Osteocyte (in vitro differentiated cells): ENCODE data around the gene SECTM1. TPM values are rescaled to one million over a fixed set of nuclear protein-coding genes. Genes with fewer than 3 reads are reported as not detected.

Source experiments
- DNase-seq: peaks from one replicate; pipeline ENCODE4 v3.0.0; 2021; ENCODE audit warnings: mixed read lengths; ENCODE audit not compliant: unreplicated experiment; ENCODE audit errors: extremely low spot score
- H3K27ac Mint-ChIP-seq: one replicate; pipeline ENCODE4 v1.8.0; 2021; ENCODE audit warnings: mild to moderate bottlenecking, mixed read lengths; ENCODE audit not compliant: unreplicated experiment
- H3K27me3 Mint-ChIP-seq: one replicate; pipeline ENCODE4 v1.8.0; 2021; ENCODE audit warnings: mixed read lengths; ENCODE audit not compliant: unreplicated experiment
- H3K36me3 Mint-ChIP-seq: one replicate; pipeline ENCODE4 v1.8.0; 2021; ENCODE audit warnings: mixed read lengths; ENCODE audit not compliant: unreplicated experiment
- H3K4me1 Mint-ChIP-seq: one replicate; pipeline ENCODE4 v1.8.0; 2021; ENCODE audit warnings: mixed read lengths; ENCODE audit not compliant: unreplicated experiment
- H3K4me3 Mint-ChIP-seq: one replicate; pipeline ENCODE4 v1.8.0; 2021; ENCODE audit warnings: mild to moderate bottlenecking, moderate library complexity, mixed read lengths; ENCODE audit not compliant: unreplicated experiment
- H3K9me3 Mint-ChIP-seq: one replicate; pipeline ENCODE4 v1.8.0; 2021; ENCODE audit warnings: mixed read lengths; ENCODE audit not compliant: unreplicated experiment
- CTCF ChIP-seq: fragments of 200-600 bp; sonication (generic); IDR thresholded peaks from 2 replicates; pipeline ENCODE4 v1.5.0; 2021; ENCODE audit warnings: antibody characterized with exemption, mild to moderate bottlenecking, moderate library complexity
- total RNA-seq: library from RNA; stranded (reverse); gene quantifications from 2 replicates; pipeline ENCODE4 v1.2.1, GENCODE V29; 2021

The SECTM1 gene
- total RNA-seq, 1 donor from 2014 or later = 24.1 TPM

- H3K4me1 Mint-ChIP-seq = peaks cover 45% of the 10 kb centered on the region
- peaks cover 4% of the 10 kb centered on the region for H3K27me3 Mint-ChIP-seq
- no peaks in the 10 kb centered on the region for H3K9me3 Mint-ChIP-seq
- H3K4me3 Mint-ChIP-seq = no peak overlapping the region
- H3K27ac Mint-ChIP-seq = no peak overlapping the region
- DNase-seq = no peak
- H3K36me3 Mint-ChIP-seq = no peaks in the 10 kb centered on the region
- TF ChIP-seq CTCF = no peak
These were observed 38.1 kb downstream of the SECTM1 start for GRCh38 chr17:82295472-82295814.

DNA sequence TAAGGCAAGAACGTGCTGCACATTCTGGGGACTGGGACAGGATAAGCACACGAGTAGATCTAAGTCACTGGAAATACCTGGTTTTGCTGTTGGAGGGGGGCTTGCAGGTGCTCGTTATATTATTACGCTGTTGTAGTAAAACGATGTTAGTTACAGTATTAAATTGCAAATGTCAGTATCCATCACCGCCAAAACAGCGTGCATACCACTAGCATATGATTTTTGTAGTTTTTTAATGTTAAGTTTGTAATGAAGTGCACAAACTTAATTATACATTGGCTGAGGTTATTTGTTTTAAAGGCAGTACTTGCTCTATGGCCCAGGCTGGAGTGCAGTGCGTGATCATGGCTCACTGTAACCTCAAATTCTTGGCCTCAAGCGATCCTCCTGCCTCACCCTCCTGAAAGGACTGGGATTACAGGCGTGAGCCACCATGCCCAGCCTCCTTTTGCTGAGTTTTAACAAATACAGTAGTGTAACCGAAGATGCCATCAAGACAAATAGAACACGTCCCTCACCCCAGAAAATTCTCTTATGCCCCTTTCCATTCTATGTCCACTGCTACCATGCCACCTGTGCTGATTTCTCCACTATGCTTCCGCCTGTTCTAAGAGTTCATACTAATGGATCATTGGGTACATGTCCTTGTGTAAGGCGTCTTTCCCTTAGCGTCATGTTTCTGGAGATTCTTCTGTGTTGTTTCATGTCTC lies 39.3 kb downstream of the SECTM1 start:
- Mint-ChIP-seq H3K9me3 (no peaks in the 10 kb centered on the region), H3K36me3 (no peaks in the 10 kb centered on the region), H3K4me1 (peaks cover 40% of the 10 kb centered on the region), H3K27me3 (peaks cover 4% of the 10 kb centered on the region), H3K4me3 (peak overlapping the region; percentile 65), H3K27ac (no peak overlapping the region)
- no peak for TF ChIP-seq CTCF
- DNase-seq = no peak

DNA sequence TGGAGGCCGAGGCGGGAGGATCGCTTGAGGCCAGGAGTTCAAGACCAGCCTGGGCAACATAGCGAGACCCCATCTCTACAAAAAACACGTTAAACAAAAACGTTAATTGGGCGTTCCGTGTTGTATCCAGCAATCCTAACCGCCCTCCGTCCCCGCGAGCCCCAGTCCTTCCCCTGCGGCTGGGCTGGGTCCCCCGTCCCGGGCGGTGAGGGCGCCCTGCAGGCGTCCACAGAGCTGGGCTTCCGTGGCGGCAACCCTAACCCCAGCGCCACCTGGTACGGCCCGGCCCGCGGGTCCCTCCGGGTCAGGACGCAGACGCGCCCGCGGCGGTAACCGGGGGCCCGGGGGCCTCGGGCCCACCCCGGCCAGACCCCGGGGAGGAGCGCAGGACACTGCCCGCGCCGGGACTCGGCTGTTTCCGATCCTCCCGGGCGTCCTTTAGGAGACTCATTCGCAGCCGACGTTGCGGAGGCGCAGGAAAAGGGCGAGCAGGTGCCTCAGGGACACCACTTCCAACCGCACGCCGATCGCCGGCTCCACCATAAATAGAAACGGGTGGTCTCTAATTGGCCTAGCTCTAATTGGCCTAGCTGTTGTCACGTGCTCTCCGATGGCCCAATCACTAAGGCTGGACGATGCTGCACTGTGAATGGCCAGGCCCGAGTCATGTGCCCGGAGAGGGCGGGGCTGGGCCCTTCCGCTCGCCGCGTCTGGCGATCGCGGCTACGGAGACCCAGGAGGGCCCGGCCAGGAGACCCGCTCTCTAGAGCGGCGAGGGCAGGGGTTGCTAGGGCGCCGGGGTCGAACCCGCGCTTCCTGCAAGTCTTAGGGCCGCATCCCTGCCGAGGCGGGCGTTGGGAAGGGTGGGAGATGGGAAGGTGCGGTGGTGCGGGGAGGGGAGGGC lies 41.1 kb downstream of the SECTM1 start:
- H3K36me3 Mint-ChIP-seq = no peaks in the 10 kb centered on the region
- H3K4me3 Mint-ChIP-seq = peak overlapping the region; percentile 77
- H3K4me1 Mint-ChIP-seq = peaks cover 39% of the 10 kb centered on the region
- DNase-seq = peak; percentile 98
- TF ChIP-seq CTCF = no peak
- no peaks in the 10 kb centered on the region for H3K9me3 Mint-ChIP-seq
- peak overlapping the region; percentile 74 for H3K27ac Mint-ChIP-seq
- peaks cover 4% of the 10 kb centered on the region for H3K27me3 Mint-ChIP-seq

DNA sequence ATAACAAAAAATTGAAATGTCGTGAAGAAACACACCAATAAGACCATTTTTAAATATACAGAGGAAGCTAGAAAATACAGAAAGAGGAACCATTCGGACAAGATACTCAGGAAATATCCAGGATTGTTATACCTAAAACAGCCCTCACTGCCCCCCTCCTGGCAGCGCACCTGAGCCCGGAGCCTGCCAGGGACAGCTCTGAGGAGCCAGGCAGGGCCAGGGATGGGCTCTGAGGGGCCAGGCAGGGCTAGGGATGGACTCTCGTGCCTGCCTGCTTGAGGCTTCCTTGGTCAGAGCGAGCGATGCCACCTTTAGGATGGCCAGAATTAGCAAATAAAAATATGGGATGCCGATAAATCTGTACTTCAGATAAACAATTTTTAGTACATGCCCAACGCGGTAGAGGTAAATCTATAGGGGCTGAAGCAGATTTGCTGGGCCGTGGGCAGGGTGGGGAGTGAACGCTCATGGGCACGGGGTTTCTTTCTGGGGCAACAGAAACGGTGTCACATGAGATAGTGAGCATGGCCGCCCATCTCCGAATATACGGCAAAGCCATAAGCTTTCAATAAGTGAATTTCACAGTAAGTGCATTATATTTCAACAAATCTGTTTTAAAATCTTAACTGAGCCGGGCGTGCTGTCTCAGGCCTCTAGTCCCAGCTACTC lies 41.9 kb downstream of the SECTM1 start:
- Mint-ChIP-seq H3K9me3 (no peaks in the 10 kb centered on the region), H3K4me1 (peaks cover 31% of the 10 kb centered on the region), H3K4me3 (peak overlapping the region; percentile 64), H3K36me3 (no peaks in the 10 kb centered on the region), H3K27ac (no peak overlapping the region), H3K27me3 (peaks cover 4% of the 10 kb centered on the region)
- DNase-seq = no peak
- no peak for TF ChIP-seq CTCF
